GM19438 (cell line): ENCODE results near the gene HOMER2.
"Not testable (repeated sequence)": the region's sequence is repeated elsewhere in the genome, so short reads cannot be mapped to it uniquely, and the experiment has no call there.

Experiments
- ATAC-seq: cut with Tn5 transposase; IDR thresholded peaks from one replicate; pipeline ENCODE4 v1.9.1; 2021; ENCODE audit warnings: low read depth; ENCODE audit not compliant: unreplicated experiment

Gene HOMER2

GRCh38 chr15:82839136-82839535 is 113.4 kb downstream of the HOMER2 start:
- no peak for ATAC-seq

GRCh38 chr15:82838096-82838735 is 114.3 kb downstream of the HOMER2 start:
- ATAC-seq, result no peak

- no peak for ATAC-seq
Measured at GRCh38 chr15:82835391-82835917, 117.1 kb downstream of the HOMER2 start.

- no peak for ATAC-seq
Measured at GRCh38 chr15:82833362-82833682, 119.2 kb downstream of the HOMER2 start.

GRCh38 chr15:82832601-82833361 is 119.7 kb downstream of the HOMER2 start:
- peak; percentile 87 for ATAC-seq

GRCh38 chr15:82831894-82832600 is 120.5 kb downstream of the HOMER2 start:
- no peak for ATAC-seq

- no peak for ATAC-seq
Measured at GRCh38 chr15:82830427-82831173, 121.9 kb downstream of the HOMER2 start.

- no peak for ATAC-seq
Measured at GRCh38 chr15:82829234-82829633, 123.3 kb downstream of the HOMER2 start.

GRCh38 chr15:82828075-82828474 is 124.4 kb downstream of the HOMER2 start:
- no peak for ATAC-seq

- no peak for ATAC-seq
Measured at GRCh38 chr15:82823049-82823448, 129.5 kb downstream of the HOMER2 start.

- ATAC-seq, result not testable (repeated sequence)
Measured at GRCh38 chr15:82821851-82822250, 130.7 kb downstream of the HOMER2 start.

GRCh38 chr15:82821396-82821795 is 131.1 kb downstream of the HOMER2 start:
- not testable (repeated sequence) for ATAC-seq

GRCh38 chr15:82820128-82820527 is 132.4 kb downstream of the HOMER2 start:
- ATAC-seq, result no peak

- ATAC-seq, result no peak
Measured at GRCh38 chr15:82812994-82813393, 139.5 kb downstream of the HOMER2 start.

- ATAC-seq, result no peak
Measured at GRCh38 chr15:82810890-82811426, 141.6 kb downstream of the HOMER2 start.

- peak; percentile 6 for ATAC-seq
Measured at GRCh38 chr15:82810061-82810889, 142.2 kb downstream of the HOMER2 start.

GRCh38 chr15:82809308-82810060 is 143.0 kb downstream of the HOMER2 start, which contains the start of gene WHAMM:
TSS of gene WHAMM (plus strand) at chr15:82809628. CDS start at chr15:82809727, 99 bp downstream.
- peak; percentile 76 for ATAC-seq

GRCh38 chr15:82808634-82809041 is 143.9 kb downstream of the HOMER2 start:
- ATAC-seq, result no peak
